SK-N-SH treated with all-trans-retinoic acid at 6 μM for 48 hours (cell line): ENCODE data around the gene SRCAP.

Experiments used
- ATAC-seq: fragments of 200-7000 bp; cut with Tn5 transposase; 3 replicates; pipeline ENCODE4 v1.9.1; 2020; ENCODE audit warnings: mild to moderate bottlenecking, moderate library complexity
- ARNTL ChIP-seq: fragments of 450-650 bp; formaldehyde crosslinking; IDR thresholded peaks from 2 replicates; pipeline ENCODE4 v1.5.0; 2020; ENCODE audit warnings: low read depth, mild to moderate bottlenecking, moderate library complexity, borderline replicate concordance
- BACH2 ChIP-seq: fragments of 250-450 bp; sonication (Bioruptor Pico); IDR thresholded peaks from 2 replicates; pipeline ENCODE4 v1.9.0; 2021; ENCODE audit warnings: mild to moderate bottlenecking, borderline replicate concordance
- CREB5 ChIP-seq: fragments of 250-450 bp; sonication (Bioruptor Pico); IDR thresholded peaks from 2 replicates; pipeline ENCODE4 v1.5.1; 2020; ENCODE audit warnings: low read depth, mild to moderate bottlenecking, moderate library complexity
- CSDC2 ChIP-seq: fragments of 250-450 bp; sonication (Bioruptor Pico); IDR thresholded peaks from 2 replicates; pipeline ENCODE4 v1.5.0; 2020; ENCODE audit warnings: mild to moderate bottlenecking, moderate library complexity
- ISL1 ChIP-seq: fragments of 250-450 bp; sonication (Bioruptor Pico); IDR thresholded peaks from 2 replicates; pipeline ENCODE4 v2.1.2; 2022; ENCODE audit warnings: mild to moderate bottlenecking, moderate library complexity
- OSR1 ChIP-seq: fragments of 250-450 bp; sonication (Bioruptor Pico); IDR thresholded peaks from 2 replicates; pipeline ENCODE4 v1.8.0; 2022; ENCODE audit warnings: moderate library complexity, mild to moderate bottlenecking, inconsistent platforms
- PATZ1 ChIP-seq: fragments of 250-450 bp; sonication (Bioruptor Pico); IDR thresholded peaks from 2 replicates; pipeline ENCODE4 v1.8.0; 2020; ENCODE audit warnings: mild to moderate bottlenecking, moderate library complexity, borderline replicate concordance
- POU6F1 ChIP-seq: fragments of 250-450 bp; sonication (Bioruptor Pico); IDR thresholded peaks from 2 replicates; pipeline ENCODE4 v1.8.0; 2021; ENCODE audit warnings: low read depth, mild to moderate bottlenecking, moderate library complexity, borderline replicate concordance
- PPARA ChIP-seq: fragments of 250-450 bp; sonication (Bioruptor Pico); IDR thresholded peaks from 2 replicates; pipeline ENCODE4 v1.5.0; 2020; ENCODE audit warnings: mild to moderate bottlenecking, borderline replicate concordance
- RARB ChIP-seq: fragments of 250-450 bp; sonication (Bioruptor Pico); IDR thresholded peaks from 2 replicates; pipeline ENCODE4 v1.8.0; 2021; ENCODE audit warnings: mild to moderate bottlenecking, moderate library complexity
- SNAI2 ChIP-seq: fragments of 250-450 bp; sonication (Bioruptor Pico); IDR thresholded peaks from 2 replicates; pipeline ENCODE4 v1.5.0; 2020; ENCODE audit warnings: mild to moderate bottlenecking, moderate library complexity
- TCF4 ChIP-seq: fragments of 250-450 bp; sonication (Bioruptor Pico); IDR thresholded peaks from 2 replicates; pipeline ENCODE4 v1.8.0; 2021; ENCODE audit warnings: mild to moderate bottlenecking, moderate library complexity, borderline replicate concordance
- TOX ChIP-seq: fragments of 250-450 bp; sonication (Bioruptor Pico); IDR thresholded peaks from 2 replicates; pipeline ENCODE4 v1.8.0; 2021; ENCODE audit warnings: mild to moderate bottlenecking, moderate library complexity, borderline replicate concordance
- TSHZ2 ChIP-seq: fragments of 250-450 bp; sonication (Bioruptor Pico); IDR thresholded peaks from 2 replicates; pipeline ENCODE4 v1.5.0; 2020; ENCODE audit warnings: mild to moderate bottlenecking, moderate library complexity
- ZC3H10 ChIP-seq: fragments of 250-450 bp; sonication (Bioruptor Pico); IDR thresholded peaks from 2 replicates; pipeline ENCODE4 v1.5.1; 2021; ENCODE audit warnings: mild to moderate bottlenecking, moderate library complexity
- ZFP3 ChIP-seq: fragments of 250-450 bp; sonication (Bioruptor Pico); IDR thresholded peaks from 2 replicates; pipeline ENCODE4 v1.5.0; 2020; ENCODE audit warnings: mild to moderate bottlenecking, moderate library complexity
- ZFP30 ChIP-seq: fragments of 450-650 bp; formaldehyde crosslinking; IDR thresholded peaks from 2 replicates; pipeline ENCODE4 v1.5.0; 2022; ENCODE audit warnings: mild to moderate bottlenecking, moderate library complexity
- ZNF70 ChIP-seq: fragments of 450-650 bp; formaldehyde crosslinking; IDR thresholded peaks from 2 replicates; pipeline ENCODE4 v1.5.0; 2020; ENCODE audit warnings: mild to moderate bottlenecking, moderate library complexity
- ZNF8 ChIP-seq: fragments of 450-650 bp; formaldehyde crosslinking; IDR thresholded peaks from 2 replicates; pipeline ENCODE4 v1.5.0; 2020; ENCODE audit warnings: mild to moderate bottlenecking, moderate library complexity
- TF ChIP-seq, protein P1 (sequence below): fragments of 250-450 bp; sonication (Bioruptor Pico); IDR thresholded peaks from 2 replicates; pipeline ENCODE4 v1.5.1; 2021; ENCODE audit warnings: mild to moderate bottlenecking, moderate library complexity

Gene SRCAP

DNA sequence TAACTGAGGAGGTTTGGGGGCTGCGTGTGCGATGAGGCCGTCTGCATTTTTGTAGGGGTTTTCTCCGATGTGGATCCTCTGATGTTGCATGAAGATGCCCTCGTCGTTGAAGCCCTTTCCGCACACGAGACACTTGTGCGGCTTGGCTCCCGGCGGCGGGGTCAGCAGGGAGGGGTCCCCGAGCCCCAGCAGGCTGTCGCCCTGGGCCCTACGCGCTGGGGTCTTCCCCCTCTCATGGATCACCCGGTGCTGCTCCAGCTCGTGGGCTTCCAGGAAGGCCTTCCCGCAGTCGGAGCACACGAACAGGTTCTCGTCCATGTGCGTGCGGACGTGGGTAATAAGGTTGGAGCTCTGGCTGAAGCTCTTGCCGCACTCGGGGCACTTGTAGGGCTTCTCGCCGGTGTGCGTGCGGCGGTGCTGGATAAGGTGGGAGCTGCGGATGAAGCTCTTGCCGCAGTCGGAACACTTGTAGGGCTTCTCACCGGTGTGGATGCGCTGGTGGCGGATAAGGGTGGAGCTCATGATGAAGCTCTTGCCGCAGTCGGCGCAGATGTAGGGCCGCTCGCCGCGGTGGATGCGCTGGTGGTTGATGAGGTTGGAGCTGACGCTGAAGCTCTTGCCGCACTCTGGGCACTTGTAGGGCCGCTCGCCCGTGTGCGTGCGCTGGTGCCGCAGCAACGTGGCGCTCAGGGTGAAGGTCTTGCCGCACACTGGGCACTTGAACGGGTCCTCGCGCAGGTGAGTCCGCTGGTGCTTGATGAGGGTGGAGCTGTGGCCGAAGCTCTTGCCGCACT is 83.7 kb downstream of the SRCAP start:
- TF ChIP-seq ZFP3 (CRISPR knock-in tag) (no peak), ZNF70 (CRISPR knock-in tag) (no peak), TSHZ2 (CRISPR knock-in tag) (no peak), POU6F1 (CRISPR knock-in tag) (no peak), RARB (no peak), ZFP30 (no peak), TOX (no peak), ZC3H10 (no peak)
- ATAC-seq: no peak

- TF ChIP-seq TSHZ2 (CRISPR knock-in tag): no peak
- no peak for TF ChIP-seq ZFP30
- no peak for TF ChIP-seq PPARA (CRISPR knock-in tag)
- TF ChIP-seq, all 23 proteins: peak for 0
- no peak for ATAC-seq
Observed at GRCh38 chr16:30783280-30784109, 84.5 kb downstream of the SRCAP start.

DNA sequence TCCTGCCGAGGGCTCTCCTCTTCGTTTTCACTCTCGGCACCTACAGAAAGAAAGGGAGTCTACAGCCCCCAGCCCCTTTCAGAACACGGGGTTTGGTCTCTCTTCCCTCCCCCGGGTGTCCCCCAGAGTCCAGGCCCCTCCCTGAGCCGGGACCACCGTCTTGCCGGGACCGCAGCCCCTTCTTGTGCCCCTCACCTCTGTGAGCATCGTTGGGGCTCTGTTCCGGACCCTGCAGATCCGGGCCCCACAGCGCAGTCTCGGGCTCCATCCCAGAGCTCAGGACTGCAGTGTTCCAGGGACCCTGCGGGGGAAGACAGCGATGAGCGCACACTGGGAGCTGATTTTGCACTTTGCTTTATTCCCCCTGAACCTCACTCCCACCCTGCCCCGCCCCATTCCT is 85.2 kb downstream of the SRCAP start:
- ATAC-seq: no peak

More for the DNA sequence above, 85.2 kb downstream of the SRCAP start:
- TF ChIP-seq BACH2 (CRISPR knock-in tag) (no peak), SNAI2 (no peak), ZNF70 (CRISPR knock-in tag) (no peak), TOX (no peak), PATZ1 (no peak), TCF4 (CRISPR knock-in tag) (no peak), ISL1 (CRISPR knock-in tag) (no peak), ARNTL (CRISPR knock-in tag) (no peak), ZFP30 (no peak), RARB (no peak), POU6F1 (CRISPR knock-in tag) (no peak), CREB5 (CRISPR knock-in tag) (no peak), ZC3H10 (no peak), ZNF8 (CRISPR knock-in tag) (no peak), CSDC2 (CRISPR knock-in tag) (no peak), OSR1 (no peak)
- TF ChIP-seq, protein P1, sequence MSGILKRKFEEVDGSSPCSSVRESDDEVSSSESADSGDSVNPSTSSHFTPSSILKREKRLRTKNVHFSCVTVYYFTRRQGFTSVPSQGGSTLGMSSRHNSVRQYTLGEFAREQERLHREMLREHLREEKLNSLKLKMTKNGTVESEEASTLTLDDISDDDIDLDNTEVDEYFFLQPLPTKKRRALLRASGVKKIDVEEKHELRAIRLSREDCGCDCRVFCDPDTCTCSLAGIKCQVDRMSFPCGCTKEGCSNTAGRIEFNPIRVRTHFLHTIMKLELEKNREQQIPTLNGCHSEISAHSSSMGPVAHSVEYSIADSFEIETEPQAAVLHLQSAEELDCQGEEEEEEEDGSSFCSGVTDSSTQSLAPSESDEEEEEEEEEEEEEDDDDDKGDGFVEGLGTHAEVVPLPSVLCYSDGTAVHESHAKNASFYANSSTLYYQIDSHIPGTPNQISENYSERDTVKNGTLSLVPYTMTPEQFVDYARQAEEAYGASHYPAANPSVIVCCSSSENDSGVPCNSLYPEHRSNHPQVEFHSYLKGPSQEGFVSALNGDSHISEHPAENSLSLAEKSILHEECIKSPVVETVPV: no peak
- TF ChIP-seq, all 23 proteins: peak for 0
